Heart right ventricle (tissue), 16 donors: ENCODE measurements around the gene RAX. TPM values are rescaled to one million over a fixed set of nuclear protein-coding genes. Genes with fewer than 3 reads are reported as not detected.

ENCODE experiments used
- ATAC-seq, 8 donors: fragments of 200-7000 bp; cut with Tn5 transposase; one replicate each; pipeline ENCODE4 v1.9.1; 2020; ENCODE audit warnings: mild to moderate bottlenecking in 8 of 8, moderate library complexity in 8 of 8, moderate number of reproducible peaks in 1 of 8
- DNase-seq, 2 donors: peaks; one replicate each; pipeline ENCODE4 v3.0.0-alpha.2; 2020
- H3K27ac ChIP-seq, 10 donors: fragments of 200-600 bp; sonication (generic) in 2 of 10; one replicate each; pipeline versions ENCODE4 v1.5.0 to v1.8.0; 2020 to 2022; ENCODE audit warnings: mild to moderate bottlenecking in 3 of 10
- H3K27me3 ChIP-seq, 7 donors: fragments of 200-600 bp; one replicate each; pipeline ENCODE4 v1.8.0; 2021 to 2022; ENCODE audit warnings: mild to moderate bottlenecking in 2 of 7
- H3K36me3 ChIP-seq, 9 donors: fragments of 200-600 bp; sonication (generic) in 1 of 9; one replicate each; pipeline versions ENCODE4 v1.5.0 to v1.8.0; 2020 to 2022; ENCODE audit warnings: mild to moderate bottlenecking in 2 of 9
- H3K4me1 ChIP-seq, 9 donors: fragments of 200-600 bp; sonication (generic) in 1 of 9; one replicate each; pipeline versions ENCODE4 v1.5.0 to v1.8.0; 2020 to 2022; ENCODE audit warnings: mild to moderate bottlenecking in 4 of 9
- H3K4me3 ChIP-seq, 10 donors: fragments of 200-600 bp; sonication (generic) in 2 of 10; one replicate each; pipeline versions ENCODE4 v1.5.0 to v1.8.0; 2020 to 2022; ENCODE audit warnings: mild to moderate bottlenecking in 7 of 10, moderate library complexity in 2 of 10
- H3K9me3 ChIP-seq, 11 donors: fragments of 200-600 bp in 10 of 11; sonication (generic) in 2 of 11; one replicate each; pipeline versions ENCODE4 v1.5.0 to v1.8.0; 2013 to 2022; ENCODE audit warnings: mild to moderate bottlenecking in 2 of 11, control low read depth in 1 of 11, moderate library complexity in 1 of 11
- WGBS, 2 donors: extraction: QIAGEN DNeasy Blood & Tissue Kit; methylation state at CpG; one replicate each; pipeline ENCODE4 v1.1.7; 2013; ENCODE audit warnings: inconsistent platforms in 1 of 2; 5-methylcytosine and 5-hydroxymethylcytosine counted together
- intact Hi-C, 10 donors: fragments of 100-400 bp; cut with DNase I; formaldehyde crosslinking; loops; one replicate each; pipeline versions ENCODE4 v1.11.1 to v1.14.2; 2022
- polyA plus RNA-seq, 2 donors: library from polyadenylated mRNA; stranded (reverse); fragments of 200-250 nt; gene quantifications; one replicate each; pipeline ENCODE4 v1.2.3, GENCODE V29; 2013
- total RNA-seq, 10 donors: library from RNA; stranded (reverse); fragmentation: NEBNext Ultra II Directional in 3 of 10; extraction: Animal tissue kit (Norgen Biotek cat#: 25700) in 3 of 10; gene quantifications; one replicate each; pipeline versions ENCODE4 v1.2.1 to v1.2.4, GENCODE V29; 2021 to 2023
- TF ChIP-seq, protein P1 (sequence below), 9 donors: fragments of 200-600 bp; sonication (generic) in 2 of 9; IDR thresholded peaks; one replicate each; pipeline versions ENCODE4 v1.5.0 to v1.8.0; 2021 to 2022; ENCODE audit warnings: antibody characterized with exemption in 9 of 9, mild to moderate bottlenecking in 5 of 9, moderate library complexity in 1 of 9
- donor health status: Arrhythmogenic right ventricular cardiomyopathy.
- donor health status: ischemic (EF 13 %, LVEDD 7.1; RV severe dilation, severe dysfunction).
- donor health status: healthy with polysubstance abuse.
- donor health status: DM: no; HTN: yes; CAD: no.
- donor health status: DM: no; HTN: no; CAD: no.
- donor health status: ischemic (EF 25% LVEDD 6.9; RV normal size, moderate dysfunction).
- donor health status: ischemic (EF 25% LVEDD 5.7; RV mildly dilated, moderate dysfunction).
- donor health status: healthy.
- donor health status: DM: yes; HTN: yes; CAD: no.
- donor health status: Ischemic cardiomyopathy.
- donor health status: ischemic (EF 35%, LVEDD 5.7; RV mildly dilated, moderate dysfunction).
- donor health status: nonischemic (EF 11% LVEDD 7.7; RV severe dilation, severe dysfunction).
- donor health status: DM: yes; HTN: yes; CAD: no.
- donor health status: PGD.
- donor health status: ischemic (EF 29% LVEDD 5.4; RV normal size, mild dysfunction).
- donor health status: nonischemic (EF 23%, LVEDD 6.1; RV moderate dilation, normal function).

Gene RAX
- total and polyA plus RNA-seq, 12 donors: not detected

DNA sequence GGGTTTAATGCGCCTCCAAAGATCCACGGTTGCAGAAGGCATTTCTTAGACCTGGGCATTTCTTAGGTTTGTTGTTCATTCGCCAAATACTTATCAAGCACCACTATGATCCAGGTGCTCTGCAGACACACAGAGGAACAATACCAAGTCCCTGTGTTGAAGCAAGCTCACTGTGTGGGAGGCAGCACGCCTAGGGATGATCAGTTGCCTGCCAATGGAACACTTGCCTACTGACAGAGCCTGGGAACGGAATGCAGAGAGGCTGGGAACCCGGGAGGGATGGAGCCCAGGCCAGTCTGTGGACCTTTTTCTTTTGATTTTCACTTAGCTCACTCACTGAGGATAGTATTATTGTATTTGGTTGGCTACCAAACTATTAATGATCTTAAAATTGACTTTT is 55.2 kb downstream of the RAX start:
- no peak for DNase-seq
- Histone ChIP-seq H3K4me1 (peaks cover 0 to 18% (median 6%) of the 10 kb centered on the region in 9 donors), H3K4me3 (no peak overlapping the region), H3K9me3 (no peaks in the 10 kb centered on the region), H3K27ac (no peak overlapping the region), H3K27me3 (peaks cover 8 to 89% (median 69%) of the 10 kb centered on the region in 7 donors), H3K36me3 (no peaks in the 10 kb centered on the region)
- no peak for ATAC-seq
- intact Hi-C loops: no loop called here
- WGBS, 2 donors: 65 to 68% methylated on average over 6 of the region's 6 CpGs
- TF ChIP-seq, protein P1, sequence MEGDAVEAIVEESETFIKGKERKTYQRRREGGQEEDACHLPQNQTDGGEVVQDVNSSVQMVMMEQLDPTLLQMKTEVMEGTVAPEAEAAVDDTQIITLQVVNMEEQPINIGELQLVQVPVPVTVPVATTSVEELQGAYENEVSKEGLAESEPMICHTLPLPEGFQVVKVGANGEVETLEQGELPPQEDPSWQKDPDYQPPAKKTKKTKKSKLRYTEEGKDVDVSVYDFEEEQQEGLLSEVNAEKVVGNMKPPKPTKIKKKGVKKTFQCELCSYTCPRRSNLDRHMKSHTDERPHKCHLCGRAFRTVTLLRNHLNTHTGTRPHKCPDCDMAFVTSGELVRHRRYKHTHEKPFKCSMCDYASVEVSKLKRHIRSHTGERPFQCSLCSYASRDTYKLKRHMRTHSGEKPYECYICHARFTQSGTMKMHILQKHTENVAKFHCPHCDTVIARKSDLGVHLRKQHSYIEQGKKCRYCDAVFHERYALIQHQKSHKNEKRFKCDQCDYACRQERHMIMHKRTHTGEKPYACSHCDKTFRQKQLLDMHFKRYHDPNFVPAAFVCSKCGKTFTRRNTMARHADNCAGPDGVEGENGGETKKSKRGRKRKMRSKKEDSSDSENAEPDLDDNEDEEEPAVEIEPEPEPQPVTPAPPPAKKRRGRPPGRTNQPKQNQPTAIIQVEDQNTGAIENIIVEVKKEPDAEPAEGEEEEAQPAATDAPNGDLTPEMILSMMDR (IDR thresholded peaks at IDR 0.05): no peak

Other genes with a start within 250 kb of the RAX start
- 10 to 100 TPM; 13.8 to 30.0 (median 21.0) TPM for gene SEC11C, start 133.6 kb downstream of the RAX start, total RNA-seq
- 10 to 100 TPM; 13.1 to 63.0 TPM for gene SEC11C, start 133.6 kb downstream of the RAX start, polyA plus RNA-seq
- gene GRP, start 53.3 kb downstream of the RAX start, total RNA-seq: not detected
- not detected for gene GRP, start 53.3 kb downstream of the RAX start, polyA plus RNA-seq
- gene CPLX4, start 45.2 kb upstream of the RAX start, total RNA-seq: under 1 TPM in 1 of 10 donors, not detected in 9; 0.11 TPM
- not detected for gene CPLX4, start 45.2 kb upstream of the RAX start, polyA plus RNA-seq
- gene LMAN1, start 85.8 kb upstream of the RAX start, total RNA-seq: 10 to 100 TPM; 48.1 to 69.0 (median 56.1) TPM
- gene LMAN1, start 85.8 kb upstream of the RAX start, polyA plus RNA-seq: 10 to 100 TPM; 18.5 to 27.7 TPM